Right atrium auricular region (tissue), 2 donors: Measurements from ENCODE around the gene FAM219A. TPM values are rescaled to one million over a fixed set of nuclear protein-coding genes. Genes with fewer than 3 reads are reported as not detected.
"Not testable (repeated sequence)": the region's sequence is repeated elsewhere in the genome, so short reads cannot be mapped to it uniquely, and the experiment has no call there.

Source experiments
- DNase-seq: peaks from one replicate; pipeline ENCODE4 v3.0.0-alpha.2; 2019; ENCODE audit warnings: low spot score
- H3K27ac ChIP-seq, 2 donors: fragments of 200-600 bp; sonication (generic); 1 replicate in 1 of 2; 2 replicates in 1 of 2; pipeline ENCODE4 v1.5.1; 2016 to 2019
- H3K27me3 ChIP-seq, 2 donors: fragments of 200-600 bp; sonication (generic); one replicate each; pipeline versions ENCODE4 v1.5.1 to v1.6.0; 2017 to 2019
- H3K36me3 ChIP-seq: fragments of 200-600 bp; sonication (generic); one replicate; pipeline ENCODE4 v1.5.1; 2016
- H3K4me1 ChIP-seq, 2 donors: fragments of 200-600 bp; sonication (generic); one replicate each; pipeline versions ENCODE4 v1.5.1 to v1.6.0; 2017 to 2019
- H3K4me3 ChIP-seq, 2 donors: fragments of 200-600 bp; sonication (generic); 1 replicate in 1 of 2; 2 replicates in 1 of 2; pipeline ENCODE4 v1.5.1; 2017 to 2019; ENCODE audit warnings: mild to moderate bottlenecking in 1 of 2, moderate library complexity in 1 of 2
- H3K9me3 ChIP-seq, 2 donors: fragments of 200-600 bp; sonication (generic); one replicate each; pipeline ENCODE4 v1.5.1; 2019
- total RNA-seq, 2 donors: library from RNA; depleted of rRNA; stranded (reverse); fragments of >200 nt; gene quantifications; one replicate each; pipeline ENCODE4 v1.1.0, GENCODE V29; 2016
- TF ChIP-seq, protein P1 (sequence below), 2 donors: fragments of 200-600 bp; sonication (generic); IDR thresholded peaks; one replicate each; pipeline ENCODE4 v1.5.1; 2019; ENCODE audit warnings: antibody characterized with exemption in 2 of 2

Gene FAM219A
- total RNA-seq, 2 donors from 2014 or later = 10.5 to 19.9 TPM

GRCh38 chr9:34484678-34485077 lies 26.3 kb upstream of the FAM219A start:
- H3K4me3 ChIP-seq = no peak overlapping the region
- H3K27me3 ChIP-seq = no peaks in the 10 kb centered on the region
- TF ChIP-seq, protein P1, sequence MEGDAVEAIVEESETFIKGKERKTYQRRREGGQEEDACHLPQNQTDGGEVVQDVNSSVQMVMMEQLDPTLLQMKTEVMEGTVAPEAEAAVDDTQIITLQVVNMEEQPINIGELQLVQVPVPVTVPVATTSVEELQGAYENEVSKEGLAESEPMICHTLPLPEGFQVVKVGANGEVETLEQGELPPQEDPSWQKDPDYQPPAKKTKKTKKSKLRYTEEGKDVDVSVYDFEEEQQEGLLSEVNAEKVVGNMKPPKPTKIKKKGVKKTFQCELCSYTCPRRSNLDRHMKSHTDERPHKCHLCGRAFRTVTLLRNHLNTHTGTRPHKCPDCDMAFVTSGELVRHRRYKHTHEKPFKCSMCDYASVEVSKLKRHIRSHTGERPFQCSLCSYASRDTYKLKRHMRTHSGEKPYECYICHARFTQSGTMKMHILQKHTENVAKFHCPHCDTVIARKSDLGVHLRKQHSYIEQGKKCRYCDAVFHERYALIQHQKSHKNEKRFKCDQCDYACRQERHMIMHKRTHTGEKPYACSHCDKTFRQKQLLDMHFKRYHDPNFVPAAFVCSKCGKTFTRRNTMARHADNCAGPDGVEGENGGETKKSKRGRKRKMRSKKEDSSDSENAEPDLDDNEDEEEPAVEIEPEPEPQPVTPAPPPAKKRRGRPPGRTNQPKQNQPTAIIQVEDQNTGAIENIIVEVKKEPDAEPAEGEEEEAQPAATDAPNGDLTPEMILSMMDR (IDR thresholded peaks at IDR 0.05) = no peak
- H3K27ac ChIP-seq = no peak overlapping the region
- no peaks in the 10 kb centered on the region for H3K4me1 ChIP-seq
- no peak for DNase-seq
- no peaks in the 10 kb centered on the region for H3K36me3 ChIP-seq
- H3K9me3 ChIP-seq = no peaks in the 10 kb centered on the region

DNA sequence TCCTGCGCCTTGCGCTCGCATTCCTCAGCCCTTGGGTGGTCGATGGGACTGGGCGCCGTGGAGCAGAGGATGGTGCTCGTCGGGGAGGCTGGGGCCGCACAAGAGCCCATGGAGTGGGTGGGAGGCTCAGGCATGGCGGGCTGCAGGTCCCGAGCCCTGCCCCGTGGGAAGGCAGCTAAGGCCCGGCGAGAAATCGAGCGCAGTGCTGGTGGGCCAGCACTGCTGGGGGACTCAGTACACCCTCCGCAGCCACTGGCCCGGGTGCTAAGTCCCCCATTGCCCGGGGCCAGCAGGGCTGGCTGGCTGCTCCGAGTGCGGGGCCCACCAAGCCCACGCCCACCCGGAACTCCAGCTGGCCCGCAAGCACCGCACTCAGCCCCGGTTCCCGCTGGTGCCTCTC lies 24.4 kb upstream of the FAM219A start:
- H3K9me3 ChIP-seq, H3K4me1 ChIP-seq, H3K36me3 ChIP-seq, H3K27me3 ChIP-seq, DNase-seq, H3K4me3 ChIP-seq, H3K27ac ChIP-seq: not testable (repeated sequence)

GRCh38 chr9:34481620-34482019 lies 23.2 kb upstream of the FAM219A start:
- not testable (repeated sequence) for H3K9me3 ChIP-seq, H3K27ac ChIP-seq, H3K27me3 ChIP-seq, DNase-seq, H3K36me3 ChIP-seq, H3K4me1 ChIP-seq, H3K4me3 ChIP-seq

GRCh38 chr9:34479431-34479866 lies 21.1 kb upstream of the FAM219A start:
- Histone ChIP-seq H3K4me3 (no peak overlapping the region), H3K27ac (no peak overlapping the region), H3K4me1 (no peaks in the 10 kb centered on the region), H3K27me3 (no peaks in the 10 kb centered on the region), H3K9me3 (no peaks in the 10 kb centered on the region), H3K36me3 (no peaks in the 10 kb centered on the region)
- no peak for DNase-seq
- TF ChIP-seq, protein P1 (IDR thresholded peaks at IDR 0.05) = no peak

GRCh38 chr9:34477541-34477940 lies 19.2 kb upstream of the FAM219A start:
- Histone ChIP-seq H3K27me3 (no peaks in the 10 kb centered on the region), H3K27ac (no peak overlapping the region), H3K4me3 (no peak overlapping the region), H3K36me3 (no peaks in the 10 kb centered on the region), H3K4me1 (no peaks in the 10 kb centered on the region), H3K9me3 (no peaks in the 10 kb centered on the region)
- TF ChIP-seq, protein P1 (IDR thresholded peaks at IDR 0.05) = no peak
- DNase-seq = no peak

- Histone ChIP-seq H3K4me3 (no peak overlapping the region), H3K36me3 (no peaks in the 10 kb centered on the region), H3K4me1 (no peaks in the 10 kb centered on the region), H3K27me3 (no peaks in the 10 kb centered on the region), H3K9me3 (no peaks in the 10 kb centered on the region), H3K27ac (no peak overlapping the region)
- DNase-seq = no peak
- TF ChIP-seq, protein P1 (IDR thresholded peaks at IDR 0.05) = no peak
Measured at GRCh38 chr9:34475097-34475496, 16.7 kb upstream of the FAM219A start.

DNA sequence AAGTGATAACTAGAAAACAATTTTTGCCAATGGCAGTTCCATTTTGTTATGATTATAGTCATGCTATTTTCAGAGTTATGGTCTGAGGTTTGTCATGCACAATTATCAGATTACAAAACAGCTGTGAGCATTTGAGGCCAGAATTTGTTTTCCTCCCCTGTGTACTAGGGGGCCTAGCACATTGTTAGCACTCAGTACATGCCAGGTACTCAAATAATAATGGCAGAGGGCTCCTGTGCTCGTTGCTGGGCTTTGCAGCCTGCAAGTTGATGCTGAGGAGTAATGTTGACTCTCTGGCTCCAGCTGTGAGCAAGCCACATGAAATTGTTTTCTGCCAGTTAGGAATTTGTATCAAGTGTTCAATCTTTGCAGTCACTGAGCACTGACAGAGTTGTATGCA lies 7.1 kb upstream of the FAM219A start:
- Histone ChIP-seq H3K27ac (no peak overlapping the region), H3K4me3 (no peak overlapping the region), H3K4me1 (no peaks in the 10 kb centered on the region), H3K27me3 (no peaks in the 10 kb centered on the region), H3K9me3 (no peaks in the 10 kb centered on the region), H3K36me3 (no peaks in the 10 kb centered on the region)
- TF ChIP-seq, protein P1 (IDR thresholded peaks at IDR 0.05) = no peak
- no peak for DNase-seq
